ENCODE results near the gene CACUL1.

- no peak for TF ChIP-seq MAX (IDR thresholded peaks at IDR 0.05)
- TF ChIP-seq CTCF (IDR thresholded peaks at IDR 0.05; ENCODE audit: low read depth, low read length, missing input control) = no peak
- no peak for TF ChIP-seq JUND (IDR thresholded peaks at IDR 0.05)
- no peak for TF ChIP-seq TAF1 (conservative IDR thresholded peaks at IDR 0.05)
- TF ChIP-seq GABPA (IDR thresholded peaks at IDR 0.05 in 1 of 2, conservative IDR thresholded peaks at IDR 0.05 in 1 of 2) = no peak
- no peak for TF ChIP-seq RAD21 (IDR thresholded peaks at IDR 0.05)
- no peak for TF ChIP-seq EGR1 (IDR thresholded peaks at IDR 0.05; ENCODE audit: low read depth in 2 of 2)
- TF ChIP-seq FOXA1 (IDR thresholded peaks at IDR 0.05) = no peak
- TF ChIP-seq REST (IDR thresholded peaks at IDR 0.05) = no peak
- no peak for TF ChIP-seq RXRA (IDR thresholded peaks at IDR 0.05)
Observed at GRCh38 chr10:118734475-118734874, 20.3 kb downstream of the CACUL1 start.

All from liver (tissue), 3 donors.